DMS 273 treated with DMSO at 0.1 percent for 48 hours (cell line): ENCODE results near the gene PELI2.
A peak's percentile ranks its signal among the peaks of the same experiment; 100 is the strongest.

Experiments
- DNase-seq: peaks from one replicate; lab custom pipeline; 2025; lab: John Stamatoyannopoulos, UW

PELI2 gene, protein sequence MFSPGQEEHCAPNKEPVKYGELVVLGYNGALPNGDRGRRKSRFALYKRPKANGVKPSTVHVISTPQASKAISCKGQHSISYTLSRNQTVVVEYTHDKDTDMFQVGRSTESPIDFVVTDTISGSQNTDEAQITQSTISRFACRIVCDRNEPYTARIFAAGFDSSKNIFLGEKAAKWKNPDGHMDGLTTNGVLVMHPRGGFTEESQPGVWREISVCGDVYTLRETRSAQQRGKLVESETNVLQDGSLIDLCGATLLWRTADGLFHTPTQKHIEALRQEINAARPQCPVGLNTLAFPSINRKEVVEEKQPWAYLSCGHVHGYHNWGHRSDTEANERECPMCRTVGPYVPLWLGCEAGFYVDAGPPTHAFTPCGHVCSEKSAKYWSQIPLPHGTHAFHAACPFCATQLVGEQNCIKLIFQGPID

DNA sequence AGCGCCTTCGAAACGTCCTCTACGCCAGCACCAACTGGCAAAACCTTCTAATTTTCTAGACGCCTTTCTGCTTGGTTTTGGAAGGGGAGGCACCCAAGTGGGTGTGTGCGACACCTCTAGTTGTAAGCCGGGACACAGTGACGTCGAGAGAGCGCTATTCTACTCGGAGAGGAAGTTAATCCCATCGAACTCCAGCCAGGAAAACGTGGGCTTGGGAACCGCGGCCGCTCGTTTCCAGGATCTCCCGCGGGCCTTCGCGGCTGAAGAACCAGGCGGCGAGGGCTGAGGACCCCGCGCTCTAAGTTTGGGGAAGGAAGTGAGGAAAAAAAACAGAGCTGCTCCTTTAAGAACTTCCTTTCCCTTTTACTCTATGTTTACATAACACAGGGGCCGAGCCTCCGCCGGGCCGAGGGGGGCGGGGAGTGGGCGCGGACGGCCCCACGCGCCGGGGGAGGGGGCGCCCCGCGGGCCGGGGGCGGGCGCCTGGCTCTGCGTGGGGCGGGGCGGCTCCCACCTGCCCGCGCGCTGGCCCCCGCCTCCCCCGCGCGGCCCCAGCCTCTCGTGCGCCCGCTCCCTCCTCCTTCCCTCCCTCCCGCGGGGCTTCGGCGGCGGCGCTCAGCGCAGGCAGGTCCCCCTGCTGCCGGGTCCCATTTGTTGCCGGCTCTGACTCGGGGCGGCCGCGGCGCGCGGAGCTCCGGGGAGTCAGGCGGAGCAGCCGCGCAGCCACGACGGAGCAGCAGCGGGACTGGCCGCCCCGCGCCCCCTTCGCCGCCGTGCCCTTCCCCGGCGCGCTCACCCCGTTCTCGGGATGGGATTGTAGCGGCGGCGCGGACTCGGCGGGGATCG, at the start of gene PELI2:
TSS of gene PELI2 (plus strand) at position 647 of the 846 bp plus-strand sequence. CDS start 250 bp downstream, outside the sequence.
- peak; percentile 66 for DNase-seq

DNA sequence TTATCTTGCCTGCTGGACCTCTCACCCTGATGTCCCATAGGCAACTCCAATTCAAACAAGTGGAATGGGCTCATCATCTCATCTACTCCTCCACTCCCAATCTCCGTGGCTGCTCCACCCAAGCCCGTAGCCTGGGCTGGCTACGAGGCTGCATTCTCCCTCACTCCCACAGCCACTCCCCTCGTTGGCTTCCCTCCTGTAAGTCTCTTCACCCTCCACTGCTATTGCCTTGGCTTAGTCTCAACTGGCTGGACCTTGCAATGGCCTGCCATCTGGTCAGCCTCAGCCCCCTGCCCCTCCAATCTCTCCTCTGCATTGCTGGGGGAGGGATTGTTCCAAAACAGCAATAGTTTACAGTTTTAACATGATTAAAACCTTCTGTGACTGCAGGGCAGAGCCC, 44.4 kb upstream of the PELI2 start:
- DNase-seq = no peak

DNA sequence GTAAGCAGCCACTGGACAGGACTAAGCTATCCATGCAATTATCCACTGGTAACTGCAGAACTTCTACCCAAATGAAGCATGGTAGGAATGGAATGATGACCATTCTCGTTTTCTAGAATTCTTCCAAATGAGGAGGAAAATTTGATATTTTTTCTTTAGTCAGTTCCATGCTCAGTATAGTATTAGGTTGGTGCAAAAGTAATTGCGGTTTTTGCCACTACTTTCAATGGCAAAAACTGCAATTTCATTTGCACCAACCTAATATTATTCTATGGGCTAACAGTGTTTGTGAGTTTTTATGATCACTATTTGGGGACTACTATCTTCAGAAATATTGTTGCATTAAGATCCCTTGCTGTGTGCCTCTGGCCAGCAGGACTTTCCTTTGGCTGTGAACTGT, 42.9 kb upstream of the PELI2 start:
- no peak for DNase-seq

DNA sequence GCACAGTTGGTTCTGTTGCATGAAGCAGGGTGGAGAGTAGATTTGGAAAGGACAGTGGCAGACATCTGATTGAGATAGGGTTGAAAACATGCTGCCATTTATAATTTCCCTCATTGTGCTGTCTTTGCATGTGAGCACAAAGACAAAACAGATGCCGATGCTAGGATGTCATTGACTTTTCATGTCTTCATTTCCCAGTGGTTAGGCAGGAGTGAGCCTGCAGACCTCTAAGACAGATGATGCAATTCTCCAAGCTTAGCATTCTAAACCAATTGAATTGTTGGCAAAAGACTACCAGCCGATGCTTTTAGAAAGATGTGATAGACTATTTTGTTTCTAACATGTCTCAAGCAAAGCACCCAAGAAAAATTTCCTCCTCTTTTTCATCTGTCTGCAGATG, 37.1 kb upstream of the PELI2 start:
- no peak for DNase-seq

DNA sequence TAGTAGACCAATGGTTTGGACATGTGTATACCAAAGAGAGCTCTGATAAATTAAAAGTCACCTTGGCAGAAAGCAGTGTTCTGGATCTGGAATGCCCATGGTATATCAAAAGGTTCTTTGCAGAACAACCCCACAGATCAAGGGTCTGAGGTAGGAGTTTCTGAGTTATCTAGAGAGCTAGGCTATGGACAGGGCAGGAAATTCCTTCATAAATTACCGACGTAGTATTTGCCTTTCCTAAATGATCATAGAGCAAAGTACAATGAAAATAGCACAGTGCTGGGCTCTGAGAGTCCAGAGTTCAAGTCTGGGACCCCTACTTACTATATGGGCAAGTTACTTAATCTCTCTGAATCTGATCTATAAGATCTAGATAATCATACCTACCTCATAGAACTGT, 35.3 kb upstream of the PELI2 start:
- DNase-seq = no peak

DNA sequence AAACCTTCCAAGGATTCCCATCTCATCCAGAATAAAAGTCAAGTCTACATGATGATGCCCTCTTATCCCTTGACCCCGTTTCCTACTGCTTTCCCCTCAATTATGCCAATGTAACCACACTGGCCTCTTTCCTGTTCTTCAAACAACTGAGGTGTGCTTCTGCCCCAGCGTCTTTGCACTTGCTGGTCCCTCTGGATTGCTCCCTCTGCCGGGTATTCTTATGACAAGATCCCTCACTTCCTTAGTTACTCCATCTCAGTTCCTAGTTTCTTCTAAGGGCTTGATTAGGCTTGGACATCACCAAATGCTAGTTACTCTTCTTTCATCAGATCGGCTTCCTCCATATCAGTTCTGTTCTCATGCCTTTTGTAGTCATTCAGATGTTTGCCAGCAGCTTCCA, 32.7 kb upstream of the PELI2 start:
- DNase-seq = no peak

DNA sequence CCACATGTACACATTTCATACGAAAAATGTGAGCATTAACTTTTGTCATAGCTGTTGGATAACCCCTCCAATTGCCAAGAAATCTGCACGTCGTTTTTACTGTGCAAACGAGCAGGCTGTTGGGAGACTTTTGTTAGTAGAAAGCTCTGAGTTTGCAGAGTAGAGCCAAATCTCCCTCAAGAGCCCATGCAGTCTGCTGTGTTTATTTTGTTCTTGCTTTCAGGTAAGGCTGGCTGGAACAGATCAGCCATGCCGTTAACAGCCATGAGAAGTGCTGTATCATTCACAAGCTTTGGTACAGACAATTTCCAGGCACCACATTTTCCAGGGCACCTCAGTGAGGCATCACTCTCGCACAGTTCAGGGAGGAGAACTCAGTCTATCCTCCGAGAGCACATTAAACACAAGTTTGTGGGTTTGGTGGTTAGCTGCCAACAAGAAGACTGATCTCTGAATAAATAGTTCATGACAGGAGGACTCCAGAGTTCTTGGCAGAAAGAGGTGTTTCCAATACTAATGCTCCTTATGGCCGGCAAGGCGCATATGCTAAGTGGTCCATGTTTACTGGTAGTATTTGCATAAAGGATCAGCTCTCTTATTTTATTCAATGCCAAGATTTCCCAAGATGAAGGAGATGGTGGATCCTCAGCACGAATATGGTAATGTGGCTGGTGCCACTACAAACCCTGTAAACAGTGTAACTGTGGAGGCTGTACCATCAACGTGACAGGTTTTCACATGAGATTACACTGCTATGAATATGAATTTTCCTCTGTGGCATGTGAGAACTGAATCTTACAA, 30.3 kb upstream of the PELI2 start:
- DNase-seq = peak; percentile 40

DNA sequence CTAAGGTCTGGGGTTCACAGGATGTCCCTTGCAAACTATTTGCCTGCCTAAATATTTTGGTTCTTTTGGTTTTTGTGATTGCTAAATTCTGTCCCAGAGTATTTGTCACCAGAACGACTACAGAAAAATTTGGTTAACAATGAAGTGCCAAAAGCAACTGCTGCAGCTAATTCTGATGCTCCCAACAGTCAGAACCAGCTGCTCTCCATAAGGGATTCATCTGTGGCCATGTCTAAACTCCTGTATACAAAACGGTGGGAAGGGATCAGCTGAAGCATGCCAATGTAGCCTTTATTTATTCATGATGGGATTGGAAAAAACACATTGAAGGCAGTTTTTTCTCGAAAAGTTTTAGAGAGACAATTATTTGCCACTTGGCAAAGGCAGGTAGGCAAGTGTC, 29.3 kb upstream of the PELI2 start:
- DNase-seq = no peak

DNA sequence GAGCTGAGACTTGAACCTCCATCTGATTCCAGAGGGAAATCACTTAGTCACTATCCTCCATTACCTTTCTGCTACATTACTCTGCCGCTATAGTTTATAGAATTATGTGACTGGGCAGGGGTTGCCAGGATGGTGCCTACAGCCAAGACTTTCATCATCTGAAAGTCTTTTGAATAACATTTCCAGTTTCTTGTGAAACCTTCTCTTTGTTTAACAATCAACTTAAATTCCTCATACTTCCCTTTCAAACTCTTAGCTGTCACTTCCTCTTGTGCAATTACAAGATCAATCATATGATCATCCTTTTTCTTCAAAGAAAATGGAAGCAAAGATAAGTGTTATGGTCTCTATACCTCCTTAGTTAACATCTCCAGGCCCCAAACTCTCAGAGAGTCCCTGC, 25.4 kb upstream of the PELI2 start:
- DNase-seq = no peak

DNA sequence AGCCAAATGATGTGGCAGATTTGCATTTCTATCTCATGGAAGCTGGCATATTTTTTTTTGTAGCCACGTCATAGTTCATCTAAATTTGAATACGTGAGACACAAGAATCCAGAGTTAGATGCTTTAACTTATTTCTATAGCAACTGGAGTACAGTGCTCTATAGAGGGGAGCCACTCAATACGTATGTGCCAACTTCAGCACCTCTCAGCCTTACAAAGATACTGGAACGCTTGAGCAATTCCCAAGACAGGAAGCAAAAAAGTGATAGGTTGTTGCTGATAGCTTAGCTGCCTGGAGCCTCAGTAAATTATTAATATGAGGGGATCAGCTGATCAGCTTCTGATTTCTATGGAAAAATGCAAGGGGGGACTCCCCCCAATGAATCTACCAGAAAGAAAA, 24.1 kb upstream of the PELI2 start:
- no peak for DNase-seq

DNA sequence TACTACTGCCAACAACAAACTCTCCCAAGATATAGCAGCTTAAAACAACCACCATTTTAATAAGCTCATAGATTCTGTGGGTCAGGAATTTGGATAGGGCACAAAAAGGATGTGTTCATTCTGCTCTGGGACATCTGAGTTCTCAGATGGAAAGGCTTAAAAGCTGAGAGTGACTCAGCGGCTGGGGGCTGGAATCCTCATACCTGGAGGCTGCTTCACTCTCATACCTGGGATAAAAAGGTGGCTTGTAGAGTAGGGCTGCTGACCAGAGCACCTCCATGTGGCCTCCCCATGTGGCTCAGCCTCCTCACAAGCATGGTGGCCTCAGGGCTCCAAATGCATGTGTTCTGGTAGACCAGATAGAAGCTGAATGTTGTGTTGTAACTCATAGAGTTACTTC, 20.2 kb upstream of the PELI2 start:
- DNase-seq = no peak

DNA sequence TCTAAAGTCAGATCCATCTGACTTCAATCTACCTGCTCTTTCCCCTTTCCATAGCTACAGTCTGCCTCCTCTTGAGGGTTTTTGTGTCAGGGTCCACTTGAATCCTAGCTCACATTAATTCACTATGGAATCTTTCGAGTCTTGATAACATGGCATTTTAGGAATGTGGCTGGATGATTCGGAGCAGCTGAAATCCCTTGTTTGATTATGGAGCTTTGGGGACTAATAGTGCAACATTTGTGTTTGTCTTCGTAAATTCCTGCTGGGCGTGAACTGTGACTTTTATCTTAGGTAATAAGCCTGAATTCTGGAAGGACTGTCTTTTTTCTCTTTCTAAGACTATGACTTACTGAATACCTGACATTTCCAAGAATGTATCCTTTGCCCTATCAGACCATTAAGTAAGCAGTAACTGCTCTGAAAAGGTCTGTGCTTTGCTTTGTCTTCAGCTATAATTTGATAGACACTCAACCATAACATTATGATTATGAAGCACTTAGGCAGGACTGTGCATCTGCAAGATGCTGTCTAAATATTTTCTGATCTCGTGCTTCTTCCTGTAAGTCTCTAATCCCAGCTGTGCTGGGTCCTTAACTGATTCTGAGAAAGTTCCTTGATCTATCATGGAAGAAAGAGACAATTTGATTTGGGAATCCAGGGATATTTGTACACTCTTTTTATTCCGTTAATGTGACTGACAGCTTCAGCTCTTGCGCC, 19.0 kb upstream of the PELI2 start:
- no peak for DNase-seq

DNA sequence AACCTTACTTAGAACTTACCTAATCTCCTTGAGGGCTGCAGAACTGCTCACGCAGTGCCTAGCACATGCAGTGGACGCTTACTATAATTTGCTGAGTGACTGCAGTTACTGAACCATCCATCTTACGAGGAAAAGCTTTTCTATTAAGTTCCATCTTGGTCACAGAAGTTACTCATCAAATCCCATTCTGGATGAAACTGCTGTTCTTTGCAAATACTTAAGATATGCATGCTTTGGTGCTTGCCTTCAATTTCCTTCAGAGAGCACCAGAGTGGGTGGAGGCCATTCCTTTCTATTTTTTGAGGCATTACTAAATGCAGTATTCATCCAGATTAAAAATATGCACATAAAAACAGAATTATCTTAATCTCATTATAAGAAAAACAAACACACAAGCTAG, 17.7 kb upstream of the PELI2 start:
- no peak for DNase-seq

DNA sequence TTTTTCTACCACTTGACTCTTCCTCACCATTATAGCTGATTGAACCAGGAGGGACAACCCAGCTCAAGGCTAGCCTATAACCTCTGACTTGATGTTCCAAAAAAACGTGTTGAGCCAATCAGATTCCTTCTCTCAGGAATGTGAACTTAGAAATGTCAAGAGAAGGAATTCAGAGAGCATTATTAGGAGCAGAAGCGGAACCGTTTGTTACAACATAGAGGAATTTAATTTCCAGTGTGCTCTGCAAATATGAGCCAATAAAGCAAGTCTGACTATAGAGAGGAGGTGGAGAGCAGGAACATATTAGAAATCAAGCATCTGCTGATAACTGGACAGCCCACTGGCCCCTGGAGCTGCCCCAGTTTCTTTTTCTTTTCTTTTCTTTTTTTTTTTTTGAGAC, 15.3 kb upstream of the PELI2 start:
- DNase-seq = no peak

DNA sequence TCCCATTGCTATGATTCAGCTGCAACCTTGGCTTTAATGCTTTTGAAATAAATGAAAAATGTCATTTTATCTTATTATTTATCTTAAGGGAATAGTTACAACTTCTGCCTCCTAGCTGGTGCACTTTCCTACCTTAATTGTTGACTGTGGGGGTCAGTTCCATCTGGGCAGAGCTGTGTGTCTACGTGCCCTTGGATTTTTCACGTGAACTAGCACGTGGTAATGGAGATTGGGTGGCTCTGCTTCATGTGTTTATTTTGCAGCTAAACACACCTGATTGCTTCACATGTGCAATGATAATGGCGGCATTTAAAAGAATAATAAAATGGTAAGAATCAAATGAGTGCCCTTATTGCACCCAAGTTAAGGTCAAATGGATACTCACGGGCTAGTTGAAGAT, 10.6 kb upstream of the PELI2 start:
- no peak for DNase-seq

DNA sequence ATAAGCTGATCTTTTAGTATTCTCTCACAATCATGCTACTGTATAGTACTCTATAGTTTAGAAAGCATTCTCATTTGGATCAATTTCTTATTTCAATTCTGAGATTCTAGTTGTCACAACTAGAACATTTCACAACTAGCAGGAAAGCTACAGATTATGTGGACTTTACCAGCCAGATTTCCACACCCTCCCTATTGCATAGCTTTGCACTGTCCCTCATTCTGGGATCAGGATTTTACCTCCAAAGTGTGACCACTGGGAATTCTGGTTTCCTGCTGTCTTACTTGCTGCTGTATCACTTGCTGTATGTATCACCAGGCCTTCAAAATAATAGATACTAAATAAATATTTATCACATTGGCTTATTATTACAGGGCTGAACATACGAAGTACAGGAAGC, 10.2 kb upstream of the PELI2 start:
- DNase-seq = no peak

DNA sequence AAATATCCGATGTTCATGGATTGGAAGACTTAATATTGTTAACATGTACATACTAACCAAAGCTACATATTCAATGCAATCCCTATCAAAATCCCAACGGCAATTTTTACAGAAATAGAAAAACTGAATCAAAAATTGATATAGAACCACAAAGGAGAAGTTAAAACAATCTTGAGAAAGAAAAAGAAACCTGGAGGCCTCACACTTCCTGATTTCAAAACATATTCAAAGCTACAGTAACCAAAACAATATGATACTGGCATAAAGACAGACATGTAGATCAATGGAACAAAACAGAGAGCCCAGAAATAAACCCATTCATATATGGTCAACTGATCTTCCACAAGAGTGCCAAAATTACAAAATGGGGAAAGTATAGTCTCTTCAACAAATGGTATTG, 5.4 kb upstream of the PELI2 start:
- no peak for DNase-seq

DNA sequence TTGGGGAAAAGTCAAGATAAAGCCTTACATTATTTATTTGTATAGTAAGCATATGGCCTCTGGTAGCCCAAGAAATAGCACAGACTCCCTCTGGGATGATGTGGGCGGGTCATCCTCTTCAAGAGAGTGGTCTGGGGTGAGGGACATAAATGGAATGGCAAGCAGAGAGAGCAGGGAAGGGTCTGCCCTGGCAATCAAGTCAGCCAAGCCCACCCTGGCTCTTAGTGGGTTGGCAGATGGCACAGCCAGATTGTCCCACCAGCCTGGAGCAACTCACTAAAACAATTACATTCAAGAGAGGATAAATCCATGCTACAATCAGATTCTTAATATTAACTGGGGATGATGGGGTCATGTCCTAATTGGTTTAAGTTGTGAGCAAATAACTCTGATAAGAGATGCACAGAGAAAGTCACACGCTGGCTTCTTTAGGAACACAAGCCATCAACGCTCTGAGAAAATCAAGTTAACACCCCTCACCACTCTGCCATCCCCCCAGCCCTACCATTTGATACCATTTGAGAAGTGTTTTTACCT, 2.8 kb upstream of the PELI2 start:
- DNase-seq = no peak

DNA sequence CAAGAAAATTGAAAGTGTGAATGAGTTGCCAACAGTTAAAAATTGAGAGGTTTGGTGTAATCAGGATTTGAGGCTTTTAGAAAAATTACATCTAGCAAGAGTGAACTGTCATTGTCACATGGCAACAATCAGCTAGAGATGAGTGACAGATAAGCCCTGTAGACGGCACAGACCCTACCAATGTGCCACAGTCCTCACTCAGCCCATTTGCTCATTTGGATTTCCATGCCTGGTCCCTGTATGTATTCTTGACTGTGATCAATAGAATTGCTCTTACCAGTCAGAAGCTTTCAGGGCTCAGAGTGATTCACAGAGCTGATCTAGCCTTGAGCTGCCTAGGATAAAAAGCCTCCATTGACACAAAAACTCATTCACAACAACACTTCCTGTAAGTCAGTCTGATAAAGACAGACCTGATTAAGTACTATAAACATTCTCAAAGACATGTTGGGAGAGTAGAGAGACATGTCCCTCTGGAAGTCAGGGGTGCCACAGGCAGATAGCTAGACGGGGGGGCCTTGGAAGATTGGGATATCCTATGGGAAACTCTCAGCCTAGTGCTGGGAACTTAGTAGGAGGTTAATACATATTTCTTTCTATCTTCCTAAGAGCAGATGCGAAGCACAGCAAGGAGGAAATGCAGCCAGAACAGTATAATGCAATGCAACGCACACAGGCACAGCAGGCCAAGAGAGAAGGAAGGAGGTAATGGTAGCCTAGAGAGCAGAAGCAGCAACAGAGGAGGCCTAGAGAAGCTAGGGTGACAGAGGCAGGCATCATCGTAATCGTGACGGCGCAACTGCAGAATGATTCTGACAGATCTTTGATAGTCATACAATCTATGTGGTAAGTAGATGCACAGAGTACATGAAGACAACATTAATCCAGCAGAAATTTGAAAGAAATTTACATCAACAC, 2.0 kb upstream of the PELI2 start:
- no peak for DNase-seq

DNA sequence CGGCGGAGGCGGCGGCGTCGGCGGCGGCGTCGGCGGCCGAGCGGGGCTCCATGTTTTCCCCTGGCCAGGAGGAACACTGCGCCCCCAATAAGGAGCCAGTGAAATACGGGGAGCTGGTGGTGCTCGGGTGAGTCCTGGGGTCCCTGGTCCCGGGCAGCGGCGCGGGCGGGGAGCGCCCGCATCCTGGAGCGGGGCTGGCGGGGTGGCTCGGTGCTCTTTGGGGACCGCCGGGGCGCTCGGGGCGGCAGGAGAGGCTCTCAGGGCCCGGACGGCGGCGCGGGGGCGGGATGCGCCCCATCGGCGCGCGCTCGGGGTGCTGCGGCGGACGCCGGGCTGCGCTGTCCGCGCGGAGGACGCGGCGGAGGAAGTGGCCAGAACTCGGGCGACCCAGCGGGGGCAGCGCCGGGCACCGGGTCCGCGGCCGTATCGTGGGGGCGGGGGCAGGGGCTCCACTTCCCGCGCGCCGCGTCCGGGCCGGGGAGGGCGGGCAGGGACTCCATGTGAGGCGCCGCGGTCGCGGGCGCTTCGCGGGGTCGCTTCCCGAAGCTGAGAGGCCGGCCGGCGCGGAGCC, 485 bp downstream of the PELI2 start:
- DNase-seq = no peak
